ENCODE measurements around the gene ALK. TPM values are rescaled to one million over a fixed set of nuclear protein-coding genes. Genes with fewer than 3 reads are reported as not detected.

ALK gene
- total RNA-seq, 1 experiment from 2014 or later: not detected

DNA sequence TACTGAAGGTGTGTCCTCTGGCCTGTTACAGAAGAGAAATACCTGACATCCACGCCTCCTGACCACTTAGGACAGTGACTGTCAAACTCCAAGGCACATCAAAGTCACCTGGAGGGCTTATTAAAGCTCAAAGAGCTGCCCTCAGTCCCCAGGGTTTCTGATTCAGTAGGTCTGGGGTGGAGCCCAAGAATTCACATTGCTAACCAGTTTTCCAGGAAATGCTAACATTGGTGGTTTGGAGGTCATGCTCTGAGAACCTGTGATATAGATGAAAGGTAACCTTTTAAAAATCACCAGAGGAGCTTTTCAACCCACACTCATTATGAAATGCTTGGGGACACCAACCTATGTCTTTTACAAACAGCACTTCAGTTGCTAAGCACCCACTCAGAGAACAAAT lies 172.3 kb downstream of the ALK start:
- no peaks in the 10 kb centered on the region for H3K9me3 ChIP-seq (ENCODE audit: control insufficient read depth, low read depth, low read length)
- no peaks in the 10 kb centered on the region; a peak in 1 of 5 replicates for H3K9me3 Mint-ChIP-seq
- H2AK5ac ChIP-seq (ENCODE audit: insufficient read length, low read length): no peak overlapping the region
- H3K79me1 ChIP-seq (ENCODE audit: insufficient read depth, low read depth, low read length, poor library complexity, severe bottlenecking): no peaks in the 10 kb centered on the region
- no peak overlapping the region for H3T11ph ChIP-seq (ENCODE audit: low read length)
- H4K91ac ChIP-seq (ENCODE audit: insufficient read length, low read depth, low read length): no peak overlapping the region
- H3K4me1 ChIP-seq (ENCODE audit: insufficient read depth, low read length): no peaks in the 10 kb centered on the region
- H2BK15ac ChIP-seq (ENCODE audit: low read depth, low read length): no peak overlapping the region
- no peak overlapping the region for H3K18ac ChIP-seq (ENCODE audit: insufficient read length, low read depth, low read length)
- H3K27me3 ChIP-seq (ENCODE audit: insufficient read depth, low read length): no peaks in the 10 kb centered on the region
- no peaks in the 10 kb centered on the region for H3K79me2 ChIP-seq (ENCODE audit: insufficient read depth, low read length)
- no peak overlapping the region for H3K4me3 Mint-ChIP-seq
- no peak overlapping the region for H2BK120ac ChIP-seq (ENCODE audit: low read depth, low read length, poor library complexity, severe bottlenecking)
- no peak overlapping the region for H3K23ac ChIP-seq (ENCODE audit: insufficient read length, low read depth, low read length)
- TF ChIP-seq, protein P1, sequence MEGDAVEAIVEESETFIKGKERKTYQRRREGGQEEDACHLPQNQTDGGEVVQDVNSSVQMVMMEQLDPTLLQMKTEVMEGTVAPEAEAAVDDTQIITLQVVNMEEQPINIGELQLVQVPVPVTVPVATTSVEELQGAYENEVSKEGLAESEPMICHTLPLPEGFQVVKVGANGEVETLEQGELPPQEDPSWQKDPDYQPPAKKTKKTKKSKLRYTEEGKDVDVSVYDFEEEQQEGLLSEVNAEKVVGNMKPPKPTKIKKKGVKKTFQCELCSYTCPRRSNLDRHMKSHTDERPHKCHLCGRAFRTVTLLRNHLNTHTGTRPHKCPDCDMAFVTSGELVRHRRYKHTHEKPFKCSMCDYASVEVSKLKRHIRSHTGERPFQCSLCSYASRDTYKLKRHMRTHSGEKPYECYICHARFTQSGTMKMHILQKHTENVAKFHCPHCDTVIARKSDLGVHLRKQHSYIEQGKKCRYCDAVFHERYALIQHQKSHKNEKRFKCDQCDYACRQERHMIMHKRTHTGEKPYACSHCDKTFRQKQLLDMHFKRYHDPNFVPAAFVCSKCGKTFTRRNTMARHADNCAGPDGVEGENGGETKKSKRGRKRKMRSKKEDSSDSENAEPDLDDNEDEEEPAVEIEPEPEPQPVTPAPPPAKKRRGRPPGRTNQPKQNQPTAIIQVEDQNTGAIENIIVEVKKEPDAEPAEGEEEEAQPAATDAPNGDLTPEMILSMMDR (conservative IDR thresholded peaks at IDR 0.05): no peak
- H3K23me2 ChIP-seq (ENCODE audit: insufficient read length, low read depth, low read length, poor library complexity, severe bottlenecking): no peaks in the 10 kb centered on the region
- no peak overlapping the region for H2BK20ac ChIP-seq (ENCODE audit: low read depth, low read length, poor library complexity, severe bottlenecking)
- H3K4me2 ChIP-seq (ENCODE audit: insufficient read depth, insufficient read length, low read length): no peak overlapping the region
- no peak for DNase-seq
- H3K4ac ChIP-seq (ENCODE audit: low read depth, low read length): no peak overlapping the region
- no CpG with 5 or more reads among the region's 1 CpG for WGBS (ENCODE audit: extremely low coverage, insufficient read length, low lambda C conversion rate)
- H4K20me1 ChIP-seq (ENCODE audit: control insufficient read depth, insufficient read depth, insufficient read length): no peaks in the 10 kb centered on the region
- H2BK12ac ChIP-seq (ENCODE audit: insufficient read length, low read depth, low read length): no peak overlapping the region
- H2AFZ ChIP-seq (ENCODE audit: low read length): no peak overlapping the region
- H3K14ac ChIP-seq (ENCODE audit: insufficient read depth, low read length): no peak overlapping the region
- H4K5ac ChIP-seq (ENCODE audit: insufficient read length, low read depth, low read length): no peak overlapping the region
- H3K27me3 Mint-ChIP-seq (ENCODE audit: low read depth): peaks cover 6% of the 10 kb centered on the region; the same call in 1 of the 2 replicates
- H3K9ac ChIP-seq (ENCODE audit: extremely low read depth, insufficient read length, low read length): no peak overlapping the region
- H4K8ac ChIP-seq (replicated peaks; ENCODE audit: insufficient read length, low read depth, low read length): no peak overlapping the region
- H3K36me3 Mint-ChIP-seq (ENCODE audit: insufficient read depth in 1 of 3, low read depth in 3 of 3): no peaks in the 10 kb centered on the region
- H3K56ac ChIP-seq (ENCODE audit: insufficient read length, low read depth, low read length): no peak overlapping the region
- no peak overlapping the region for H3K27ac Mint-ChIP-seq
- no peak overlapping the region for H3K27ac ChIP-seq (ENCODE audit: insufficient read length, low read depth, low read length)
- H2BK5ac ChIP-seq (ENCODE audit: insufficient read length, low read length): no peak overlapping the region
- no peaks in the 10 kb centered on the region for H3K4me1 Mint-ChIP-seq
